Type B pancreatic cell (in vitro differentiated cells): ENCODE measurements around the gene TTC28. TPM values are rescaled to one million over a fixed set of nuclear protein-coding genes. Genes with fewer than 3 reads are reported as not detected.

Experiments used
- DNase-seq: peaks from one replicate; pipeline ENCODE4 v3.0.0; 2021; ENCODE audit warnings: mixed read lengths; ENCODE audit not compliant: unreplicated experiment; ENCODE audit errors: extremely low spot score
- H3K27ac Mint-ChIP-seq: 2 replicates; pipeline ENCODE4 v1.8.0; 2021; ENCODE audit warnings: mild to moderate bottlenecking, mixed read lengths
- H3K27me3 Mint-ChIP-seq: 2 replicates; pipeline ENCODE4 v1.8.0; 2021; ENCODE audit warnings: mixed read lengths
- H3K36me3 Mint-ChIP-seq: 2 replicates; pipeline ENCODE4 v1.8.0; 2021; ENCODE audit warnings: mixed read lengths
- H3K4me1 Mint-ChIP-seq: one replicate; pipeline ENCODE4 v1.8.0; 2021; ENCODE audit warnings: mixed read lengths; ENCODE audit not compliant: unreplicated experiment
- H3K4me3 Mint-ChIP-seq: 2 replicates; pipeline ENCODE4 v1.8.0; 2021; ENCODE audit warnings: mild to moderate bottlenecking, mixed read lengths
- H3K9me3 Mint-ChIP-seq: 2 replicates; pipeline ENCODE4 v1.8.0; 2021; ENCODE audit warnings: mixed read lengths
- CTCF ChIP-seq: fragments of 200-600 bp; sonication (generic); conservative IDR thresholded peaks from 2 replicates; pipeline ENCODE4 v1.5.0; 2021; ENCODE audit warnings: antibody characterized with exemption, mild to moderate bottlenecking
- total RNA-seq: library from RNA; stranded (reverse); gene quantifications from 2 replicates; pipeline ENCODE4 v1.2.1, GENCODE V29; 2021; ENCODE audit warnings: low replicate concordance

Gene TTC28
- total RNA-seq, 1 donor from 2014 or later, result 59.2 TPM

- H3K36me3 Mint-ChIP-seq, result peaks cover 4% of the 10 kb centered on the region
- H3K27ac Mint-ChIP-seq, result no peak overlapping the region
- DNase-seq, result no peak
- peaks cover 4% of the 10 kb centered on the region for H3K9me3 Mint-ChIP-seq
- H3K27me3 Mint-ChIP-seq, result peaks cover 2% of the 10 kb centered on the region
- no peak overlapping the region for H3K4me3 Mint-ChIP-seq
- TF ChIP-seq CTCF, result no peak
- no peaks in the 10 kb centered on the region for H3K4me1 Mint-ChIP-seq
Measured at GRCh38 chr22:28128827-28129226, 550.8 kb downstream of the TTC28 start.

- no peak for DNase-seq
- no peak overlapping the region for H3K4me3 Mint-ChIP-seq
- H3K36me3 Mint-ChIP-seq, result peaks cover 4% of the 10 kb centered on the region
- no peak overlapping the region for H3K27ac Mint-ChIP-seq
- H3K4me1 Mint-ChIP-seq, result peaks cover 6% of the 10 kb centered on the region
- no peak for TF ChIP-seq CTCF
- peaks cover 2% of the 10 kb centered on the region for H3K27me3 Mint-ChIP-seq
- H3K9me3 Mint-ChIP-seq, result peaks cover 4% of the 10 kb centered on the region
Measured at GRCh38 chr22:28125799-28126198, 553.8 kb downstream of the TTC28 start.

- peaks cover 4% of the 10 kb centered on the region for H3K9me3 Mint-ChIP-seq
- no peak overlapping the region for H3K4me3 Mint-ChIP-seq
- TF ChIP-seq CTCF, result no peak
- H3K27me3 Mint-ChIP-seq, result peaks cover 2% of the 10 kb centered on the region
- no peak overlapping the region for H3K27ac Mint-ChIP-seq
- H3K36me3 Mint-ChIP-seq, result peaks cover 4% of the 10 kb centered on the region
- H3K4me1 Mint-ChIP-seq, result peaks cover 12% of the 10 kb centered on the region
- DNase-seq, result no peak
Measured at GRCh38 chr22:28123989-28124766, 555.5 kb downstream of the TTC28 start.

- Mint-ChIP-seq H3K4me1 (peaks cover 24% of the 10 kb centered on the region), H3K27ac (no peak overlapping the region)
Measured at GRCh38 chr22:28120691-28121592, 558.7 kb downstream of the TTC28 start.

More at GRCh38 chr22:28120691-28121592, 558.7 kb downstream of the TTC28 start:
- no peak overlapping the region for H3K4me3 Mint-ChIP-seq
- H3K27me3 Mint-ChIP-seq, result peaks cover 2% of the 10 kb centered on the region
- peaks cover 4% of the 10 kb centered on the region for H3K9me3 Mint-ChIP-seq
- peaks cover 4% of the 10 kb centered on the region for H3K36me3 Mint-ChIP-seq
- no peak for DNase-seq
- no peak for TF ChIP-seq CTCF
